Naive thymus-derived CD4-positive, alpha-beta T cell (primary cell): Measurements from ENCODE around the gene AKNAD1. TPM values are rescaled to one million over a fixed set of nuclear protein-coding genes. Genes with fewer than 3 reads are reported as not detected.

Source experiments
- ATAC-seq: fragments of 150-1000 bp; cut with Tn5 transposase; 2 replicates; pipeline ENCODE4 v1.10.0; 2021; ENCODE audit warnings: mild to moderate bottlenecking, moderate library complexity
- CTCF ChIA-PET: fragments of 350-600 bp; sonication (Branson Sonifier 250); formaldehyde crosslinking; loops from one replicate; lab custom pipeline; 2021; ENCODE audit warnings: antibody characterized with exemption; lab: Charles Lee
- POLR2A ChIA-PET: fragments of 350-600 bp; sonication (Branson Sonifier 250); formaldehyde crosslinking; loops from one replicate; lab custom pipeline; 2021; ENCODE audit warnings: antibody characterized with exemption, inconsistent platforms; lab: Charles Lee
- DNase-seq, 9 donors: peaks; one replicate each; pipeline versions ENCODE4 v3.0.0 to v3.0.0-alpha.2; 2020 to 2022; ENCODE audit warnings: mixed read lengths in 1 of 9
- H3K27ac ChIP-seq: one replicate; pipeline ENCODE4 v1.7.0; 2013; ENCODE audit warnings: mild to moderate bottlenecking, low read depth, low read length, moderate library complexity
- H3K27me3 ChIP-seq, 2 donors: one replicate each; pipeline ENCODE4 v1.7.0; 2013; ENCODE audit warnings: low read length in 2 of 2, mild to moderate bottlenecking in 2 of 2, moderate library complexity in 2 of 2; ENCODE audit not compliant: control insufficient read depth in 2 of 2, insufficient read depth in 2 of 2
- H3K36me3 ChIP-seq, 3 experiments: 1 replicate in 2 of 3; 2 replicates in 1 of 3; pipeline ENCODE4 v1.7.0; 2013; ENCODE audit warnings: low read length in 3 of 3, mild to moderate bottlenecking in 3 of 3, moderate library complexity in 1 of 3; ENCODE audit not compliant: insufficient read depth in 3 of 3, control insufficient read depth in 2 of 3
- H3K4me1 ChIP-seq, 2 donors: one replicate each; pipeline ENCODE4 v1.7.0; 2013; ENCODE audit warnings: low read length in 2 of 2, mild to moderate bottlenecking in 2 of 2, moderate library complexity in 1 of 2; ENCODE audit not compliant: control insufficient read depth in 2 of 2, insufficient read depth in 2 of 2
- H3K4me3 ChIP-seq: 2 replicates; pipeline ENCODE4 v1.7.0; 2013; ENCODE audit warnings: mild to moderate bottlenecking, low read length
- H3K9me3 ChIP-seq, 3 experiments: 1 replicate in 2 of 3; 2 replicates in 1 of 3; pipeline ENCODE4 v1.7.0; 2013; ENCODE audit warnings: low read length in 3 of 3; ENCODE audit not compliant: control insufficient read depth in 2 of 3
- H3K27ac Mint-ChIP-seq, 9 donors: one replicate each; pipeline ENCODE4 v1.8.0; 2020 to 2022; ENCODE audit warnings: mixed read lengths in 9 of 9, mild to moderate bottlenecking in 8 of 9, moderate library complexity in 5 of 9, inconsistent platforms in 2 of 9
- H3K27me3 Mint-ChIP-seq, 5 donors: one replicate each; pipeline ENCODE4 v1.8.0; 2021 to 2022; ENCODE audit warnings: mixed read lengths in 5 of 5, mild to moderate bottlenecking in 1 of 5
- H3K36me3 Mint-ChIP-seq, 5 donors: one replicate each; pipeline ENCODE4 v1.8.0; 2020 to 2022; ENCODE audit warnings: mixed read lengths in 5 of 5, mild to moderate bottlenecking in 3 of 5, inconsistent platforms in 1 of 5
- H3K4me1 Mint-ChIP-seq, 7 donors: one replicate each; pipeline ENCODE4 v1.8.0; 2020 to 2022; ENCODE audit warnings: mixed read lengths in 7 of 7, mild to moderate bottlenecking in 3 of 7, inconsistent platforms in 1 of 7
- H3K4me3 Mint-ChIP-seq, 10 donors: one replicate each; pipeline ENCODE4 v1.8.0; 2020 to 2022; ENCODE audit warnings: mild to moderate bottlenecking in 10 of 10, mixed read lengths in 10 of 10, moderate library complexity in 6 of 10, inconsistent platforms in 2 of 10
- H3K9me3 Mint-ChIP-seq, 11 donors: one replicate each; pipeline ENCODE4 v1.8.0; 2020 to 2022; ENCODE audit warnings: mixed read lengths in 11 of 11, mild to moderate bottlenecking in 4 of 11, inconsistent platforms in 1 of 11, moderate library complexity in 1 of 11
- intact Hi-C, 2 donors: fragments of 100-400 bp; cut with micrococcal nuclease; formaldehyde crosslinking; loops; one replicate each; pipeline ENCODE4 v1.15.1; 2023
- polyA plus RNA-seq, 2 donors: library from polyadenylated mRNA; unstranded; fragments of 300-500 nt; fragmentation: Illumina TruSeq; gene quantifications; one replicate each; pipeline ENCODE4 v1.2.3, GENCODE V29; 2021
- total RNA-seq, 6 experiments: library from RNA in 5 of 6; stranded (reverse) in 5 of 6; gene quantifications; 1 replicate in 5 of 6; 2 replicates in 1 of 6; pipeline ENCODE4 v1.2.3 and lab custom pipeline; 2021 to 2026

The AKNAD1 gene
- total and polyA plus RNA-seq, 7 experiments from 2014 or later: not detected

GRCh38 chr1:108865316-108865910, 8.5 kb upstream of the AKNAD1 start:
- Mint-ChIP-seq H3K36me3 (no peaks in the 10 kb centered on the region), H3K27me3 (peaks cover 9 to 36% (median 22%) of the 10 kb centered on the region in 5 donors), H3K9me3 (no peaks in the 10 kb centered on the region), H3K4me3 (no peak overlapping the region), H3K4me1 (peaks cover 0 to 7% (median 0%) of the 10 kb centered on the region in 7 donors), H3K27ac (no peak overlapping the region)
- no peak overlapping the region for H3K27ac ChIP-seq
- H3K9me3 ChIP-seq: no peaks in the 10 kb centered on the region
- H3K4me1 ChIP-seq: no peaks in the 10 kb centered on the region
- H3K27me3 ChIP-seq: no peaks in the 10 kb centered on the region
- no peak for DNase-seq
- H3K36me3 ChIP-seq: no peaks in the 10 kb centered on the region
- CTCF ChIA-PET: interaction anchor here (0.6 to 1.0 kb wide), 3 partner anchors 33 to 91 kb away, joined by 3 to 4 read pairs (median 3); no protein-coding TSS in a partner anchor
- no peak overlapping the region for H3K4me3 ChIP-seq
- POLR2A ChIA-PET: interaction anchor here (0.6 to 1.3 kb wide), 2 partner anchors 10 to 36 kb away, joined by 3 read pairs; no protein-coding TSS in a partner anchor
- no peak for ATAC-seq
- intact Hi-C loops: no loop called here

GRCh38 chr1:108863984-108864383, 7.1 kb upstream of the AKNAD1 start:
- no peaks in the 10 kb centered on the region for H3K9me3 Mint-ChIP-seq
- H3K4me3 Mint-ChIP-seq: no peak overlapping the region
- ChIA-PET CTCF (no interaction called here), POLR2A (no interaction called here)
- Histone ChIP-seq H3K4me3 (no peak overlapping the region), H3K27ac (no peak overlapping the region), H3K27me3 (no peaks in the 10 kb centered on the region), H3K9me3 (no peaks in the 10 kb centered on the region), H3K4me1 (no peaks in the 10 kb centered on the region), H3K36me3 (no peaks in the 10 kb centered on the region)
- H3K4me1 Mint-ChIP-seq: peaks cover 0 to 7% (median 0%) of the 10 kb centered on the region in 7 donors
- no peaks in the 10 kb centered on the region for H3K36me3 Mint-ChIP-seq
- DNase-seq: no peak
- no peak overlapping the region for H3K27ac Mint-ChIP-seq
- ATAC-seq: no peak
- H3K27me3 Mint-ChIP-seq: peaks cover 13 to 32% (median 27%) of the 10 kb centered on the region in 5 donors
- intact Hi-C loops: no loop called here

DNA sequence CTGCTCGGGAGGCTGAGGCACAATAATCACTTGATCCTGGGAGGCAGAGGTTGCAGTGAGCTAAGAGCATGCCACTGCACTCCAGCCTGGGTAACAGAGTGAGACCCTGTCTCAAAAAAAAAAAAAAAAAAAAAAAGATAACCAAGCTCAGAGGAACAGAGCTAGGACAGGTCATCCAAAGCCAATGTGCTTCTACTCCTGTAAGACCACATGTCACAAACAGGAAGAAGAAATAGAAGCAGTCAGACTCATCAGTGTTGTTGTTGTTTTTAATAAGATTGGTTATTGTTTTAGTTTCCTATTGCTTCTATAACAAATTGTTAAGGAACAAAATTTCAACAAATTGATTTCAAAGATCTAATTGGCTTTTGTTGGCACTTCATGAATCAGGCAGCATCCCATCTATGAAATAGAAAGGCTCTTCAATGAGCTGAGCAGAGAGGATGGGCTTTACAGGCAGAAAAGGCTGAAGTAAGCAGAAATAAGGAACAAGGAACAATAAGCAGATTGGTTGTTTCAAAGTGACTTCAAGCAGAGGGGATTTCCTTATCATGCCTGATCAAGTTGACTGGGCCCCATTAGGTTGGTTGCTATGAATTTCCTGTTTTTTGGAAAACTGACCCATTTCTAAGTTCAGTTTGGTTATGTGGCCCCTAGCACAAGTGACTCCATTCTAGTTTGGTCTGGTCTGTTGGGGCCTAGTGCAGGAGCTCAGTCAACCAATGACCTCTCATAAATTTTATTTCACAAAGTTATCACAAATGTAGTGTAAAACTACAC, 6.0 kb upstream of the AKNAD1 start:
- ATAC-seq (peak; percentile 64), DNase-seq (no peak)
- no peak overlapping the region for H3K4me3 ChIP-seq
- Mint-ChIP-seq H3K4me3 (no peak overlapping the region), H3K9me3 (no peaks in the 10 kb centered on the region), H3K36me3 (no peaks in the 10 kb centered on the region), H3K4me1 (peaks cover 0 to 13% (median 7%) of the 10 kb centered on the region in 7 donors), H3K27me3 (peaks cover 18 to 32% (median 30%) of the 10 kb centered on the region in 5 donors), H3K27ac (no peak overlapping the region)
- intact Hi-C loops: no loop called here
- no peak overlapping the region for H3K27ac ChIP-seq
- H3K27me3 ChIP-seq: no peaks in the 10 kb centered on the region
- no peaks in the 10 kb centered on the region for H3K36me3 ChIP-seq
- no peaks in the 10 kb centered on the region for H3K4me1 ChIP-seq
- POLR2A ChIA-PET: no interaction called here
- no peaks in the 10 kb centered on the region for H3K9me3 ChIP-seq
- CTCF ChIA-PET: interaction anchor here (0.6 to 0.7 kb wide), 2 partner anchors 60 to 98 kb away, joined by 3 read pairs; no protein-coding TSS in a partner anchor

DNA sequence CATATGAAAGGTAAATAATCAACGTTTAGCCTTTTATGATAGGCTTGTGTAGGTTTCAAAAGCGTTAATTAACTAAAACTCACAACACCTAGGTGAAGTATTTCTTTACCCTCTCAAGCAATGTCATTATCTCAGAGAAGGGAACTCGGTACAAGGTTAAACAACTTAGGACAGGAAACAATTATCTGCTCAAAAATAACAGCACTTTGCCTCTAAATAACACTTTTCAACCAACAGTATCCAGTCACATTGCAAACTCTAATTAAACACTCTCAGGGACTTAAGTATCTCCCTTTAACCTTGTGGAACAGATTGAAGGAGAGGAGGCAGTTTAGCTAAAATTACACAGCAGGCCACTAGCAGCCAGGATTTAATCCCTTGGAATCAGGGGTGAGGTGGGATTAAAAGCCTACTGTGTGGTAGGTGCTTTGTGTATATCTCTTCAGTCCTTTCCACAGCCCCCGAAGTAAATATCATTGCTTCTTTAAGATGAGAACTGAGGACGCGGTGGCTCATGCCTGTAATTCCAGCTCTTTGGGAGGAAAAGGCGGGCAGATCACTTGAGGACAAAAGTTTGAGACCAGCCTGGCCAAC, 5.2 kb upstream of the AKNAD1 start:
- intact Hi-C loops: no loop called here
- H3K36me3 ChIP-seq: no peaks in the 10 kb centered on the region
- no peak overlapping the region for H3K4me3 ChIP-seq
- no peak overlapping the region for H3K27ac ChIP-seq
- no peaks in the 10 kb centered on the region for H3K4me1 ChIP-seq
- no peak for ATAC-seq
- H3K27ac Mint-ChIP-seq: no peak overlapping the region
- H3K9me3 Mint-ChIP-seq: no peaks in the 10 kb centered on the region
- DNase-seq: no peak
- H3K27me3 Mint-ChIP-seq: peaks cover 18 to 32% (median 27%) of the 10 kb centered on the region in 5 donors
- no peaks in the 10 kb centered on the region for H3K9me3 ChIP-seq
- peaks cover 0 to 13% (median 7%) of the 10 kb centered on the region in 7 donors for H3K4me1 Mint-ChIP-seq
- H3K27me3 ChIP-seq: no peaks in the 10 kb centered on the region
- POLR2A ChIA-PET: no interaction called here
- H3K36me3 Mint-ChIP-seq: no peaks in the 10 kb centered on the region
- H3K4me3 Mint-ChIP-seq: no peak overlapping the region
- CTCF ChIA-PET: interaction anchor here (0.6 to 0.7 kb wide), 2 partner anchors 60 to 97 kb away, joined by 3 read pairs; no protein-coding TSS in a partner anchor

- Histone ChIP-seq H3K4me1 (no peaks in the 10 kb centered on the region), H3K27ac (no peak overlapping the region), H3K9me3 (no peaks in the 10 kb centered on the region), H3K27me3 (no peaks in the 10 kb centered on the region), H3K36me3 (no peaks in the 10 kb centered on the region), H3K4me3 (no peak overlapping the region)
- H3K36me3 Mint-ChIP-seq: peaks cover 0 to under 1% (median 0%) of the 10 kb centered on the region in 5 donors
- intact Hi-C loops: no loop called here
- H3K4me3 Mint-ChIP-seq: no peak overlapping the region
- no peak for DNase-seq
- H3K27ac Mint-ChIP-seq: no peak overlapping the region
- H3K27me3 Mint-ChIP-seq: peaks cover 18 to 31% (median 22%) of the 10 kb centered on the region in 5 donors
- H3K4me1 Mint-ChIP-seq: peaks cover 0 to 13% (median 7%) of the 10 kb centered on the region in 7 donors
- H3K9me3 Mint-ChIP-seq: peaks cover 0 to under 1% (median 0%) of the 10 kb centered on the region in 11 donors
- POLR2A ChIA-PET: no interaction called here
- no peak for ATAC-seq
- CTCF ChIA-PET: no interaction called here
Measured at GRCh38 chr1:108861566-108861965, 4.7 kb upstream of the AKNAD1 start.

GRCh38 chr1:108860190-108860907, 3.5 kb upstream of the AKNAD1 start:
- DNase-seq (no peak), ATAC-seq (no peak)
- intact Hi-C loops: no loop called here
- Mint-ChIP-seq H3K4me3 (no peak overlapping the region), H3K9me3 (peaks cover 0 to 1% (median 0%) of the 10 kb centered on the region in 11 donors), H3K4me1 (peaks cover 0 to 13% (median 7%) of the 10 kb centered on the region in 7 donors), H3K27ac (no peak overlapping the region), H3K27me3 (peaks cover 12 to 30% (median 21%) of the 10 kb centered on the region in 5 donors), H3K36me3 (peaks cover 0 to 2% (median 0%) of the 10 kb centered on the region in 5 donors)
- no peaks in the 10 kb centered on the region for H3K27me3 ChIP-seq
- no peak overlapping the region for H3K27ac ChIP-seq
- POLR2A ChIA-PET: no interaction called here
- CTCF ChIA-PET: no interaction called here
- H3K4me3 ChIP-seq: no peak overlapping the region
- H3K36me3 ChIP-seq: no peaks in the 10 kb centered on the region
- H3K4me1 ChIP-seq: no peaks in the 10 kb centered on the region
- H3K9me3 ChIP-seq: no peaks in the 10 kb centered on the region
